ENCODE measurements around the gene TMEM25.
A peak's percentile ranks its signal among the peaks of the same experiment; 100 is the strongest.
"Not testable (repeated sequence)": the region's sequence is repeated elsewhere in the genome, so short reads cannot be mapped to it uniquely, and the experiment has no call there.

Gene TMEM25

GRCh38 chr11:118532852-118533768 is 2.1 kb downstream of the TMEM25 start:
- DNase-seq (ENCODE audit: low read depth): no peak

- DNase-seq (ENCODE audit: low read depth): no peak
Measured at GRCh38 chr11:118533769-118534729, 3.1 kb downstream of the TMEM25 start.

DNA sequence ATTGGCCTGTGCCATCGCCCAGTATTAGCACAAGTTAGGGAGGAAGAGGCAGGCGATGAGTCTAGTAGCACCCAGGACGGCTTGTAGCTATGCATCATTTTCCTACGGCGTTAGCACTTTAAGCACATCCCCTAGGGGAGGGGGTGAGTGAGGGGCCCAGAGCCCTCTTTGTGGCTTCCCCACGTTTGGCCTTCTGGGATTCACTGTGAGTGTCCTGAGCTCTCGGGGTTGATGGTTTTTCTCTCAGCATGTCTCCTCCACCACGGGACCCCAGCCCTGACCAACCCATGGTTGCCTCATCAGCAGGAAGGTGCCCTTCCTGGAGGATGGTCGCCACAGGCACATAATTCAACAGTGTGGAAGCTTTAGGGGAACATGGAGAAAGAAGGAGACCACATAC is 4.3 kb downstream of the TMEM25 start:
- DNase-seq (ENCODE audit: low read depth): no peak

DNA sequence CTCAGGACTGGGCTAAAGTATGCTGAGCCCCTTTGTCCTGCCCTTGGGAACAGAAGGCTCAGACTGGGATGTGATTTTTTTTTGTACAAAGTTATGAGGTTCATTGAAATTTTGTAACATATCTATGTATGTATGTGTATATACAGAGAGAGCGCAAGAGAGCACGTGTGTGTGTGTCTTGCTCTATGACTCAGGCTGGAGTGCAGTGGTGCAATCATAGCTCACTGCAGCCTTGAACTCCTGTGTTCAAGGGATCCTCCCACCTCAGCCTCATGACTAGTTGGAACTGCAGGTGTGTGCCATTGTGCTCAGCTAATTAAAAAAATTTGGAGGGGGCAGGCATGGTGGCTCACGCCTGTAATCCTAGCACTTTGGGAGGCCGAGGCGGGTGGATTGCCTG is 5.7 kb downstream of the TMEM25 start:
- DNase-seq (ENCODE audit: low read depth): no peak

GRCh38 chr11:118537409-118537980 is 6.5 kb downstream of the TMEM25 start:
- no peak for DNase-seq (ENCODE audit: low read depth)

DNA sequence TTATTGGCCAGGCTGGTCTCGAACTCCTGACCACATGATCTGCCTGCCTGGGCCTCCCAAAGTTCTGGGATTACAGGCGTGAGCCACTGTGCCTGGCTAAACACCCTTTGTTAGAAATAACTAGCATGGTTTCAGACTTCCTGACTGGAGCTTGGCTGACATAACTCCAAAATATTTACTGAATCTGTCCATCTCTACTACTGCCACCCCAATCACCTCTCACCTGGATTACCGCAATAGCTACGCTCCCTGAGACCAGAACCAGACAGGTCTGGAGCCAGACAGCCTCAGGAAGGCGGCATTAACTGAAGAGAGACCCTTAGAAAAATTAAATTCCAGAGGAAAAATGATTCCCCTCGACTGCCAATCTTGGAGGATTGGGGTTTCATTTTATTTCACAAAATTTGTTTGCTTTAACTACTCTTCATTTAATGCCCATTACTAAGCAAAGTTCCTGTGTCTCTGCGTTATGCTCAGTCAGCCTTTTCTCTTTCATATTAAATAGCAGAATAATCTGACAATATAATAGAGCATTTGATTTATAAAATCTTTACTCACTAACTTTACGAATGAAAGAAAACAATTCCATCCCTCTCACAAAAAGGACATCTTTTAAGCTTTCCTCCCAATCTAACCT is 13.1 kb downstream of the TMEM25 start:
- DNase-seq (ENCODE audit: low read depth): no peak

- DNase-seq (ENCODE audit: low read depth): no peak
Measured at GRCh38 chr11:118544647-118545010, 13.6 kb downstream of the TMEM25 start.

GRCh38 chr11:118545533-118545932 is 14.5 kb downstream of the TMEM25 start:
- no peak for DNase-seq (ENCODE audit: low read depth)

DNA sequence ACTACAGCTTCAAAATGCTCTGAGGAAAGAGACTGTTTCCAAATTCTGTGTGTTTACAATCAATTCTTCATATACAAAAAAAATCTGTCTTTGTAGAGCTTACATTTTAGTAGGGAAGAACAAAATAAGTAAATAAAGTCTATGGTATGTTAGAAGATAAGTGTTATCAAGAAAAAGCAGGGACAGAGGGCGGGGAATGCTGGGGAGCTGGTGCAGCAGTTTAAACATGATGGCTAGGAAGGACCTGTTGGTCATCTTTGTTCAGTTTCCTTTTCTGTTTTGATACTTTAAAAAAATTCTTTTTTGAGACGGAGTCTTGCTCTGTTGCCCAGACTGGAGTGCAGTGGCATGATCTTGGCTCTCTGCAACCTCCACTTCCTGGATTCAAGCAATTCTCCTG is 16.1 kb downstream of the TMEM25 start:
- no peak for DNase-seq (ENCODE audit: low read depth)

DNA sequence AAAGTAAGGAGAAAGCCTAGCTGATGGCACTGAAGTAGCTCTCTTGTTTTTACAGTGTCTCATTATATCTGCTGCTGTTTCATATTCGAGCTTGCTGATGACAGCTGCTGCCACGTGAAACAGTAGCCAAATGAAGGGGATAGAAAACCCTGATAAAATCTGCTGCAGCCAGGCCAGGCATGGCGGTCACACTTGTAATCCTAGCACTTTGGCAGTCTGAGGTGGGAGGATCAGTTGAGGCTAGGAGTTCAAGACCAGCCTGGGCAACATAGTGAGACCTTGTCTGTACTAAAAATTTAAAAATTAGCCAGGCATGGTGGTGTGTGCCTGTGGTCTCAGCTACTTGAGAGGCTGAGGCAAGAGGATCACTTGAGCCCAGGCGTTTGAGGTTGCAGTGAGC is 21.3 kb downstream of the TMEM25 start:
- DNase-seq (ENCODE audit: low read depth): no peak

GRCh38 chr11:118560806-118561205 is 29.8 kb downstream of the TMEM25 start:
- DNase-seq (ENCODE audit: low read depth): no peak

GRCh38 chr11:118565051-118565450 is 34.1 kb downstream of the TMEM25 start:
- DNase-seq (ENCODE audit: low read depth): no peak

GRCh38 chr11:118569670-118570069 is 38.7 kb downstream of the TMEM25 start:
- no peak for DNase-seq (ENCODE audit: low read depth)

DNA sequence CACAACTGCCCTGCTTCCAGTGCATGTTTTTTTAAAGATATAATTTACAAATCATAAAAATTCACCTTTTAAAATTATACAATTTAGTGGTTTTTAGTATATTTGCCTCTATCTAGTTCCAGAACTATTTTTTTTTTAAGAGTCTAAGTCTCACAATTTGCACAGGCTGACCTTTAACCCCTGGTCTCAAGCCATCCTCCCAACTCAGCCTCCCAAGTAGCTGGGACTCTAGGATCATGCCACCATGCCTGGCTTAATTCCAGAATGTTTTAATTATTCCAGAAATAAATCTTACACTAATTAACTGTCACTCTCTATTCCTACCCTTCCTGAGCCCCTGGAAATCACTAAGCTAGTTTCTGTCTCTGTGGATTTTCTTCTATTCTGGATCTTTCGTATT is 39.8 kb downstream of the TMEM25 start:
- no peak for DNase-seq (ENCODE audit: low read depth)

GRCh38 chr11:118571701-118572060 is 40.7 kb downstream of the TMEM25 start:
- DNase-seq (ENCODE audit: low read depth): not testable (repeated sequence)

GRCh38 chr11:118572061-118572980 is 41.3 kb downstream of the TMEM25 start, which contains the start of gene ARCN1:
Gene ARCN1 (plus strand): TSS chr11:118572409. CDS start chr11:118572548, 139 bp downstream.
- peak; percentile 42 for DNase-seq (ENCODE audit: low read depth)

DNA sequence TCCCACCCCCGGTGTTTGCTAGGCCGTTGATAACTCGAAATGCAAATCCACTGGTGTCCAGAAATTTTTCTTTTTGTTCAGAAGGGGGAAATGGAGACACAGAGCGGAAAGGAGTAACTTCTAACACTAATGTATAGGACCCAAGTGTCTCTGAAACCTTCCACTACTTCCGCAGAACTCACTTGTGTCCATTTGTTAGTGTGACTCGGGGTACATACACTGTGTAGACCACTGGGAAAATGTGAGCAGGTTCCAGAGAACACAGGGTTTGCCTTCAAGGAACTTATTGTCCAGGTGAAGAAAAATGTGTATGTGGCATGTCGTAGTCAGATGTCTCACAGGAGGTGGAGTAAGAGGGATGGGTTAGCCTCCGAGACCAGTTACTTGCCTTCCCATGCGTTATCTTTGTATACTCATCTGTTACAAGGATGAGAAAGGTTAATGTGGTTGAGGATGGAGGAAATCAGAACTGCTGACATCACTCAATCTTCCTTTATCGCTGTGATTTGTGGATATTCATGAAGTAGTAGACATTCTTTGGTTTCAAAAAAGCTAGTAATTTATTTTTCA is 42.1 kb downstream of the TMEM25 start:
- no peak for DNase-seq (ENCODE audit: low read depth)

DNA sequence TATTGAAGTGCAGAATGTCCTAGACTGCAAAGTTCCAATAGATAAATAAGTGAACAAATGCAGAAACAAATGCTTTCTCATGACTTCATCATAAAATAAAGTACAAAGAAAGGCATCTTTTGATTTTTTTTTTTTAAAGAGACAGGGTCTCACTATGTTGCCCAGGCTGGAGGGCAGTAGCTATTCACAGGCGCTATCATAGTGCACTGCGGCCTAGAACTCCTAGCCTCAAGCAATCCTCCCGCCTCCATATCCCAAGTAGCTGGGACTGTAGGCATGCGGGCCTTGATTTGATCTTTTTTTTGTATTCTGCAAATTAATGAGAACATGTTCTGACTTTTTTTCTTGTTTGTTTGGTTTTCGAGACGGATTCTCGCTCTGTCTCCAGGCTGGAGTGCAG is 43.6 kb downstream of the TMEM25 start:
- no peak for DNase-seq (ENCODE audit: low read depth)

- not testable (repeated sequence) for DNase-seq (ENCODE audit: low read depth)
Measured at GRCh38 chr11:118577995-118578394, 47.0 kb downstream of the TMEM25 start.

DNA sequence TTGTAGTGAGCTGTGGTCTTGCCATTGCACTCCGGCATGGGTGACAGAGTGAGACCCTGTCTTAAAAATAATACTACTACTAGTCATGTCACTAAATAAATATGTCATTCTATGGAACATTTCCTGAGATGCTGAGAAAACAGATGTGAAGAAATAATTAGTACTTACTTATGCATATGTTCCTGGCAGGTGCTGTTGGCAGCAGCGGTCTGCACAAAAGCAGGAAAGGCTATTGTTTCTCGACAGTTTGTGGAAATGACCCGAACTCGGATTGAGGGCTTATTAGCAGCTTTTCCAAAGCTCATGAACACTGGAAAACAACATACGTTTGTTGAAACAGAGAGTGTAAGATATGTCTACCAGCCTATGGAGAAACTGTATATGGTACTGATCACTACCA is 50.1 kb downstream of the TMEM25 start:
- no peak for DNase-seq (ENCODE audit: low read depth)

Data from fibroblast of the conjunctiva (primary cell).